ENCODE measurements around the gene CBX2.

Gene CBX2

GRCh38 chr17:79795795-79796443 is 18.0 kb downstream of the CBX2 start:
- Histone ChIP-seq H3K27ac (ENCODE audit: low read depth, low read length) (peak overlapping the region; percentile 67), H3F3A (ENCODE audit: insufficient read depth) (no peaks in the 10 kb centered on the region), H3K4me2 (ENCODE audit: low read depth, low read length, poor library complexity, severe bottlenecking) (peak overlapping the region; percentile 76), H3K9me2 (replicated peaks; ENCODE audit: insufficient read depth, low read length) (no peaks in the 10 kb centered on the region), H3K36me3 (ENCODE audit: low read length) (no peaks in the 10 kb centered on the region), H2AFZ (ENCODE audit: low read depth, low read length, severe bottlenecking) (no peak overlapping the region), H3K9me3 (ENCODE audit: insufficient read depth, low read length) (no peaks in the 10 kb centered on the region), H3K4me3 (ENCODE audit: insufficient read depth, low read length, poor library complexity, severe bottlenecking) (peak overlapping the region; percentile 93), H3K79me2 (ENCODE audit: insufficient read depth, low read length) (peaks cover 6% of the 10 kb centered on the region), H3K9ac (ENCODE audit: low read length) (peak overlapping the region; percentile 85), H3K27me3 (ENCODE audit: low read length) (no peaks in the 10 kb centered on the region), H4K20me1 (ENCODE audit: low read depth, low read length) (no peaks in the 10 kb centered on the region)
- no peak for TF ChIP-seq EZH2phosphoT487 (conservative IDR thresholded peaks at IDR 0.05; ENCODE audit: low read length)
- no peak for TF ChIP-seq CTCF (IDR thresholded peaks at IDR 0.05; ENCODE audit: insufficient read depth, low read length, poor library complexity, severe bottlenecking)

- Histone ChIP-seq H3K27me3 (ENCODE audit: low read length) (no peaks in the 10 kb centered on the region), H3K4me2 (ENCODE audit: low read depth, low read length, poor library complexity, severe bottlenecking) (peak overlapping the region; percentile 76), H3K36me3 (ENCODE audit: low read length) (no peaks in the 10 kb centered on the region), H3K9me3 (ENCODE audit: insufficient read depth, low read length) (no peaks in the 10 kb centered on the region), H3K9ac (ENCODE audit: low read length) (peak overlapping the region; percentile 85), H4K20me1 (ENCODE audit: low read depth, low read length) (no peaks in the 10 kb centered on the region), H3K9me2 (replicated peaks; ENCODE audit: insufficient read depth, low read length) (no peaks in the 10 kb centered on the region), H3K4me3 (ENCODE audit: insufficient read depth, low read length, poor library complexity, severe bottlenecking) (peak overlapping the region; percentile 93), H2AFZ (ENCODE audit: low read depth, low read length, severe bottlenecking) (peak overlapping the region; percentile 61), H3K27ac (ENCODE audit: low read depth, low read length) (peak overlapping the region; percentile 67), H3K79me2 (ENCODE audit: insufficient read depth, low read length) (peaks cover 6% of the 10 kb centered on the region), H3F3A (ENCODE audit: insufficient read depth) (no peaks in the 10 kb centered on the region)
- TF ChIP-seq CTCF (IDR thresholded peaks at IDR 0.05; ENCODE audit: insufficient read depth, low read length, poor library complexity, severe bottlenecking) (no peak), EZH2phosphoT487 (conservative IDR thresholded peaks at IDR 0.05; ENCODE audit: low read length) (no peak)
These were observed 18.5 kb downstream of the CBX2 start for GRCh38 chr17:79796444-79796762.

GRCh38 chr17:79796763-79797491 is 19.0 kb downstream of the CBX2 start, which contains the start of gene CBX8:
TSS of gene CBX8 (minus strand) at chr17:79797077. CDS start at chr17:79796998, 79 bp downstream.
- peak within 1 kb of the TSS; percentile 85 for H3K9ac ChIP-seq (ENCODE audit: low read length)
- peak within 1 kb of the TSS; percentile 67 for H3K27ac ChIP-seq (ENCODE audit: low read depth, low read length)
- H4K20me1 ChIP-seq (ENCODE audit: low read depth, low read length), result no peaks in the 10 kb centered on the region
- peak within 1 kb of the TSS; percentile 93 for H3K4me3 ChIP-seq (ENCODE audit: insufficient read depth, low read length, poor library complexity, severe bottlenecking)
- H3K79me2 ChIP-seq (ENCODE audit: insufficient read depth, low read length), result peaks cover 6% of the 10 kb centered on the region
- H2AFZ ChIP-seq (ENCODE audit: low read depth, low read length, severe bottlenecking), result peak within 1 kb of the TSS; percentile 61
- no peaks in the 10 kb centered on the region for H3K36me3 ChIP-seq (ENCODE audit: low read length)
- no peaks in the 10 kb centered on the region for H3F3A ChIP-seq (ENCODE audit: insufficient read depth)
- H3K9me2 ChIP-seq (replicated peaks; ENCODE audit: insufficient read depth, low read length), result no peaks in the 10 kb centered on the region
- no peaks in the 10 kb centered on the region for H3K27me3 ChIP-seq (ENCODE audit: low read length)
- TF ChIP-seq CTCF (IDR thresholded peaks at IDR 0.05; ENCODE audit: insufficient read depth, low read length, poor library complexity, severe bottlenecking), result no peak
- TF ChIP-seq EZH2phosphoT487 (conservative IDR thresholded peaks at IDR 0.05; ENCODE audit: low read length), result no peak
- H3K9me3 ChIP-seq (ENCODE audit: insufficient read depth, low read length), result no peaks in the 10 kb centered on the region
- H3K4me2 ChIP-seq (ENCODE audit: low read depth, low read length, poor library complexity, severe bottlenecking), result peak within 1 kb of the TSS; percentile 76

Measured in SU-DHL-6 (cell line).